Esophagus muscularis mucosa (tissue), 3 donors: ENCODE measurements around the gene TSC22D3.

Source experiments
- POLR2A ChIP-seq: fragments of 450-650 bp; IDR thresholded peaks from one replicate; pipeline ENCODE4 v1.6.1; 2017; ENCODE audit warnings: antibody characterized with exemption, moderate library complexity, mild to moderate bottlenecking, low read depth
- TF ChIP-seq, protein P1 (sequence below), 3 experiments: fragments of 200-600 bp in 2 of 3; fragments of 450-650 bp in 1 of 3; sonication (generic) in 2 of 3; IDR thresholded peaks; one replicate each; pipeline ENCODE4 v1.5.1; 2017 to 2019; ENCODE audit warnings: antibody characterized with exemption in 3 of 3, mild to moderate bottlenecking in 2 of 3, moderate library complexity in 1 of 3

DNA sequence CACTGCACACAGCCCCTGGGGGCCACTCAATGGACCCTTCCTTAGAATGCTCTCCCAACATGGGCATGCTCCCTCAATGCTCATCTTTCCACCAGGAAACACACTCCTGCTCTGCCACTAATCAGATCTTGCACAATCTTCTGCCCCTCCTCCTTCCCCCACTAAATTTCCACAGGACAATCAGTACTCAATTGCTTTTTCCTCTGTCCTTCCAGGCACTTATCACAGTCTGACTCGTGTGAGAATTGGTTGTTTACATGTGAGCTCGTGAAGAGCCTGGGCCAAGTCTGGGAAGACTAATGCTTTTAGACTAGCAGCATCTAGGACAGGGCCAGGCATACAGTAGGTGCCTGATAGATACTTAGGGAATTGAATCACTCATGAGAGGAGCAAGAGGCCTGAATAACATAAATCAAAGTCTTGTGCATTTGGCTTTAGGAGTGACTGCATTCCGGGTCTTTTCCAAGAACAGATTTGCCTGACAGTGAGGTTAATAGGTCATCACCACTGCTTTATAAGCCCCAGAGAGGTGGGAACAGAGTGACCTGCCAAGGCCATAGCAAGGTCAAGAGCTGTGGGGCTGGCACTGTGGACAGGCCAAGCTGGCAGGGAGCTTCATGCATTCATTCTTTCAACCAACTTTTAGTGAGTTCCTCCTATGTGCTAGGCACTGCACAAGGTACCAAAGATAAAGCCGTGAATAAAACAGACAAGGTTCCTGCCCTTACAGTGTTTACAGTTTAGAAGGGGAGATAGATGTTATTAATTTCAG, 92.3 kb downstream of the TSC22D3 start:
- TF ChIP-seq, protein P1, sequence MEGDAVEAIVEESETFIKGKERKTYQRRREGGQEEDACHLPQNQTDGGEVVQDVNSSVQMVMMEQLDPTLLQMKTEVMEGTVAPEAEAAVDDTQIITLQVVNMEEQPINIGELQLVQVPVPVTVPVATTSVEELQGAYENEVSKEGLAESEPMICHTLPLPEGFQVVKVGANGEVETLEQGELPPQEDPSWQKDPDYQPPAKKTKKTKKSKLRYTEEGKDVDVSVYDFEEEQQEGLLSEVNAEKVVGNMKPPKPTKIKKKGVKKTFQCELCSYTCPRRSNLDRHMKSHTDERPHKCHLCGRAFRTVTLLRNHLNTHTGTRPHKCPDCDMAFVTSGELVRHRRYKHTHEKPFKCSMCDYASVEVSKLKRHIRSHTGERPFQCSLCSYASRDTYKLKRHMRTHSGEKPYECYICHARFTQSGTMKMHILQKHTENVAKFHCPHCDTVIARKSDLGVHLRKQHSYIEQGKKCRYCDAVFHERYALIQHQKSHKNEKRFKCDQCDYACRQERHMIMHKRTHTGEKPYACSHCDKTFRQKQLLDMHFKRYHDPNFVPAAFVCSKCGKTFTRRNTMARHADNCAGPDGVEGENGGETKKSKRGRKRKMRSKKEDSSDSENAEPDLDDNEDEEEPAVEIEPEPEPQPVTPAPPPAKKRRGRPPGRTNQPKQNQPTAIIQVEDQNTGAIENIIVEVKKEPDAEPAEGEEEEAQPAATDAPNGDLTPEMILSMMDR (IDR thresholded peaks at IDR 0.05): no peak
- TF ChIP-seq POLR2A: no peak
